BJ (cell line): ENCODE data around the gene SUSD5. TPM values are rescaled to one million over a fixed set of nuclear protein-coding genes. Genes with fewer than 3 reads are reported as not detected.
"Not testable (repeated sequence)": the region's sequence is repeated elsewhere in the genome, so short reads cannot be mapped to it uniquely, and the experiment has no call there.

Experiments used
- CTCF ChIA-PET: fragments of 350-600 bp; formaldehyde crosslinking; extraction: SDS; loops from one replicate; lab custom pipeline; 2021; ENCODE audit warnings: antibody characterized with exemption, inconsistent platforms; lab: Yijun Ruan, JAX
- POLR2A ChIA-PET: fragments of 300-600 bp; sonication (Branson Sonifier 250); formaldehyde crosslinking; extraction: SDS; loops from one replicate; lab custom pipeline; 2021; ENCODE audit warnings: antibody characterized with exemption; lab: Charles Lee
- DNase-seq: peaks from one replicate; pipeline ENCODE4 v3.0.0-alpha.2; 2011; ENCODE audit warnings: low read depth
- H3K27me3 ChIP-seq: 2 replicates; pipeline ENCODE4 v1.6.0; 2011; ENCODE audit warnings: low read length; ENCODE audit not compliant: control insufficient read depth, insufficient read depth
- H3K36me3 ChIP-seq: 2 replicates; pipeline ENCODE4 v1.5.1; 2011; ENCODE audit warnings: low read length; ENCODE audit not compliant: control insufficient read depth, insufficient read depth
- H3K4me3 ChIP-seq: 2 replicates; pipeline ENCODE4 v1.5.1; 2011; ENCODE audit warnings: low read depth, mild to moderate bottlenecking, control low read depth, low read length
- CTCF ChIP-seq: IDR thresholded peaks from 2 replicates; pipeline ENCODE4 v1.5.1; 2011; ENCODE audit warnings: low read depth, mild to moderate bottlenecking, control low read depth, inconsistent platforms, low read length, moderate library complexity; ENCODE audit not compliant: insufficient read depth
- polyA plus RNA-seq: library from polyadenylated mRNA; depleted of rRNA; stranded (reverse); fragments of >200 nt; gene quantifications from 2 replicates; pipeline ENCODE4 v1.2.3, GENCODE V29; 2011

Gene SUSD5
- polyA plus RNA-seq, 1 experiment: 2.5 TPM

- ChIA-PET CTCF (no interaction called here), POLR2A (no interaction called here)
Measured at GRCh38 chr3:33170531-33170930, 48.1 kb downstream of the SUSD5 start.

GRCh38 chr3:33167716-33168336 is 50.8 kb downstream of the SUSD5 start:
- POLR2A ChIA-PET: no interaction called here
- H3K27me3 ChIP-seq: no peaks in the 10 kb centered on the region
- H3K36me3 ChIP-seq: no peaks in the 10 kb centered on the region
- TF ChIP-seq CTCF: no peak
- no peak for DNase-seq
- CTCF ChIA-PET: interaction anchor here (0.9 to 1.6 kb wide), 3 partner anchors 13 to 221 kb away, joined by 4 to 6 read pairs (median 4); no protein-coding TSS in a partner anchor
- H3K4me3 ChIP-seq: no peak overlapping the region

More at GRCh38 chr3:33170531-33170930, 48.1 kb downstream of the SUSD5 start:
- no peak for TF ChIP-seq CTCF
- no peak for DNase-seq
- Histone ChIP-seq H3K36me3 (no peaks in the 10 kb centered on the region), H3K27me3 (no peaks in the 10 kb centered on the region), H3K4me3 (no peak overlapping the region)

GRCh38 chr3:33167284-33167683 is 51.3 kb downstream of the SUSD5 start:
- Histone ChIP-seq H3K4me3 (no peak overlapping the region), H3K36me3 (no peaks in the 10 kb centered on the region), H3K27me3 (no peaks in the 10 kb centered on the region)
- ChIA-PET CTCF (interaction anchor here (0.9 to 1.6 kb wide), 3 partner anchors 13 to 220 kb away, joined by 4 to 6 read pairs (median 4); no protein-coding TSS in a partner anchor), POLR2A (no interaction called here)
- DNase-seq: no peak
- no peak for TF ChIP-seq CTCF

- CTCF ChIA-PET: no interaction called here
- H3K36me3 ChIP-seq: no peaks in the 10 kb centered on the region
- TF ChIP-seq CTCF: no peak
- no peak overlapping the region for H3K4me3 ChIP-seq
- H3K27me3 ChIP-seq: no peaks in the 10 kb centered on the region
- DNase-seq: no peak
- POLR2A ChIA-PET: no interaction called here
Measured at GRCh38 chr3:33166095-33166494, 52.5 kb downstream of the SUSD5 start.

- no peaks in the 10 kb centered on the region for H3K36me3 ChIP-seq
- POLR2A ChIA-PET: no interaction called here
- CTCF ChIA-PET: no interaction called here
Measured at GRCh38 chr3:33165372-33165771, 53.2 kb downstream of the SUSD5 start.

GRCh38 chr3:33162621-33163020 is 56.0 kb downstream of the SUSD5 start:
- H3K4me3 ChIP-seq, DNase-seq, H3K27me3 ChIP-seq, H3K36me3 ChIP-seq, POLR2A ChIA-PET, CTCF ChIA-PET: not testable (repeated sequence)

More at GRCh38 chr3:33165372-33165771, 53.2 kb downstream of the SUSD5 start:
- DNase-seq: no peak
- Histone ChIP-seq H3K4me3 (no peak overlapping the region), H3K27me3 (no peaks in the 10 kb centered on the region)
- no peak for TF ChIP-seq CTCF
